HepG2 (cell line): Measurements from ENCODE around the gene TAF1B. TPM values are rescaled to one million over a fixed set of nuclear protein-coding genes. Genes with fewer than 3 reads are reported as not detected.

Source experiments
- CSRNP2 ChIP-seq: sonication (generic); formaldehyde crosslinking; conservative IDR thresholded peaks from 2 replicates; pipeline ENCODE4 v1.8.0; 2022; ENCODE audit warnings: low read depth, missing genetic modification reagents
- MLXIP ChIP-seq: sonication (generic); formaldehyde crosslinking; IDR thresholded peaks from 2 replicates; pipeline ENCODE4 v1.9.0; 2021; ENCODE audit warnings: missing genetic modification reagents, borderline replicate concordance
- MTF2 ChIP-seq: sonication (generic); formaldehyde crosslinking; IDR thresholded peaks from 2 replicates; pipeline ENCODE4 v1.5.0; 2020; ENCODE audit warnings: missing genetic modification reagents, borderline replicate concordance
- PBX3 ChIP-seq: sonication (generic); formaldehyde crosslinking; IDR thresholded peaks from 2 replicates; pipeline ENCODE4 v1.8.1; 2023; ENCODE audit warnings: missing genetic modification reagents, inconsistent platforms, borderline replicate concordance
- ZEB1 ChIP-seq: IDR thresholded peaks from 2 replicates; pipeline ENCODE4 v1.6.1; 2012; ENCODE audit warnings: mild to moderate bottlenecking, low read depth, inconsistent platforms; ENCODE audit not compliant: insufficient replicate concordance
- ZFP36L2 ChIP-seq: sonication (generic); formaldehyde crosslinking; IDR thresholded peaks from 2 replicates; pipeline ENCODE4 v1.4.0; 2020; ENCODE audit warnings: missing genetic modification reagents
- ZNF10 ChIP-seq: sonication (generic); formaldehyde crosslinking; IDR thresholded peaks from 2 replicates; pipeline ENCODE4 v1.4.0; 2020; ENCODE audit warnings: mild to moderate bottlenecking, low read depth, missing genetic modification reagents, borderline replicate concordance
- ZNF101 ChIP-seq: sonication (generic); formaldehyde crosslinking; IDR thresholded peaks from 2 replicates; pipeline ENCODE4 v1.4.0; 2020; ENCODE audit warnings: mild to moderate bottlenecking, low read depth, missing genetic modification reagents, borderline replicate concordance
- ZNF407 ChIP-seq: sonication (generic); formaldehyde crosslinking; IDR thresholded peaks from one replicate; pipeline ENCODE4 v1.5.1; 2020; ENCODE audit warnings: mild to moderate bottlenecking, missing genetic modification reagents; ENCODE audit errors: not compliant biosample characterization
- ZNF644 ChIP-seq: IDR thresholded peaks from 2 replicates; pipeline ENCODE4 v1.6.1; 2016; ENCODE audit warnings: low read depth
- ZNF784 ChIP-seq: sonication (generic); formaldehyde crosslinking; IDR thresholded peaks from 2 replicates; pipeline ENCODE4 v1.5.1; 2020; ENCODE audit warnings: missing genetic modification reagents, mild to moderate bottlenecking, borderline replicate concordance
- ZNF816 ChIP-seq: sonication (generic); formaldehyde crosslinking; IDR thresholded peaks from 2 replicates; pipeline ENCODE4 v1.8.0; 2022; ENCODE audit warnings: missing genetic modification reagents, mild to moderate bottlenecking, borderline replicate concordance
- polyA plus RNA-seq, 8 experiments: library from polyadenylated mRNA; depleted of rRNA in 3 of 8; stranded (reverse) in 7 of 8; unstranded in 1 of 8; fragments of >200 nt; fragmentation: Illumina TruSeq in 4 of 8; extraction: Trizol in 4 of 8; gene quantifications; 2 replicates each; pipeline versions ENCODE4 v1.2.1 to v1.2.3, GENCODE V29; 2011 to 2016; ENCODE audit warnings: low read depth in 4 of 8, missing spikeins in 1 of 8, mixed read lengths in 1 of 8; ENCODE audit not compliant: insufficient read depth in 1 of 8
- total RNA-seq, 5 experiments: library from RNA; depleted of rRNA; stranded (reverse); fragments of >200 nt; fragmentation: Illumina TruSeq; extraction: Trizol; gene quantifications; 2 replicates each; pipeline ENCODE4 v1.2.3, GENCODE V29; 2016; ENCODE audit warnings: low read depth in 1 of 5

The TAF1B gene
- total and polyA plus RNA-seq, 2 of the 13 experiments (the other 11 are each of a cell fraction or from before 2014, with no cell fraction given): 13.3 to 27.7 TPM

- TF ChIP-seq MLXIP (CRISPR knock-in tag): no peak
- peak; percentile 35 for TF ChIP-seq ZNF407
- no peak for TF ChIP-seq PBX3 (CRISPR knock-in tag)
- TF ChIP-seq ZNF816 (CRISPR knock-in tag): no peak
- TF ChIP-seq ZNF10: no peak
- TF ChIP-seq ZEB1: no peak
- TF ChIP-seq ZFP36L2 (CRISPR knock-in tag): no peak
- no peak for TF ChIP-seq ZNF101 (CRISPR knock-in tag)
- TF ChIP-seq MTF2 (CRISPR knock-in tag): peak; percentile 24; the same call in 1 of the 2 replicates
- no peak for TF ChIP-seq CSRNP2 (CRISPR knock-in tag)
- no peak for TF ChIP-seq ZNF784 (CRISPR knock-in tag)
- TF ChIP-seq ZNF644 (CRISPR knock-in tag): peak; percentile 68; the same call in 1 of the 2 replicates
Observed at GRCh38 chr2:9800975-9801726, 42.1 kb upstream of the TAF1B start (continued).
